HG02884 (cell line): ENCODE data around the gene APOC1.
"Not testable (repeated sequence)": the region's sequence is repeated elsewhere in the genome, so short reads cannot be mapped to it uniquely, and the experiment has no call there.

ENCODE experiments used
- ATAC-seq: cut with Tn5 transposase; IDR thresholded peaks from one replicate; pipeline ENCODE4 v1.9.1; 2021; ENCODE audit warnings: mild to moderate bottlenecking, moderate library complexity; ENCODE audit not compliant: unreplicated experiment

APOC1 gene

DNA sequence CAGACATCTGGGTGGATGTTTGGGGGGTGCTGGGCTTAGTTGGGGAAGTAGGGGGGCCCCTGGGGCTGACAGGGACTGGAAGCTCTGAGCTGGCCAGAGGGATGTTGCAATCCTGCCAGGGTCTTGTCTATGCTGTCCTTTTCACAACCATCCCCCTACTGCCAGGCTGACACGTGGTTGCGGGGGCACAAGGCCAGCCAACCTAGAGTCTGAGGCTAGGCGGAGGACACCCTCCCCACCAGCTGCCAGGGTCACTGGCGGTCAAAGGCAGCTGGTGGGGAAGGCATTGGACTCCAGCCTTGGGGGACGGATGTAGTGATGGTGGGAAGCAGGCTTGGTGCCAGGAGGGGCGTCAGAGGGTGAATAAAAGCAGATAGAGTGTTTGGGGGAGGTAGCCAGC is 1.6 kb upstream of the APOC1 start:
- no peak for ATAC-seq

DNA sequence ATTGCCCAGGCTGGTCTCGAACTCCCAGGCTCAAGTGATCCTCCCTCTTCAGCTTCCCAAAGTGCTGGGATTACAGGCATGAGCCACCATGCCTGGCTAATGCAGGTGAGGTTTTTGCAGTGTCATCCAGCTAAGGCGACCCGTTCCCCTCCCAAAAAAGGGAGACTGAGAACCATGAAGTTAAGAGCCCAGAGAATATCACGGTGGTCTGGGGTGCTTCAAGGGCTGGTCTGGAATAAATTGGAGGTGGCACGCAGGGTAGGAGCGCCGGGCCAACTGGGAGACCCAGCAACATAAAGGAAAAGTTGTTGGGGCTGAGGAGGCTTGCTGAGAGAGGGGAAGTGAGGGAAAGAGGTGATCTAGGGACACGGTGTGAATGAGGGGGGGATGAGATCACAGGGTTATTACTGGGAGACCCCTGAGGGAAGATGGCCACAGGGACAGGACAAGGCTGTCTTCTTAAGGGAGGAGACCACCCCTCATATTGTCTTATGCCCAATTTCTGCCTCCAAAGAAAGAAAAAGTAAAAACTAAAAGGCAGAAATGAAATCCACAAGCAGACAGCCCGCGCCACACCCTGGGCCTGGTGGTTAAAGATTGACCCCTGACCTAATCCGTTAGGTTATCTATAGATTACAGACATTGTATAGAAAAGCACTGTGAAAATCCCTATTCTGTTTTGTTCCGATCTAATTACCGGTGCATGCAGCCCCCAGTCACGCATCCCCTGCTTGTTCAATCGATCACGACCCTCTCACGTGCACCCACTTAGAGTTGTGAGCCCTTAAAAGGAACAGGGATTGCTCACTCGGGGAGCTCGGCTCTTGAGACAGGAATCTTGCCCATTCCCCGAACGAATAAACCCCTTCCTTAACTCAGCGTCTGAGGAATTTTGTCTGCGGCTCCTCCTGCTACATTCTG is 636 bp upstream of the APOC1 start:
- not testable (repeated sequence) for ATAC-seq

DNA sequence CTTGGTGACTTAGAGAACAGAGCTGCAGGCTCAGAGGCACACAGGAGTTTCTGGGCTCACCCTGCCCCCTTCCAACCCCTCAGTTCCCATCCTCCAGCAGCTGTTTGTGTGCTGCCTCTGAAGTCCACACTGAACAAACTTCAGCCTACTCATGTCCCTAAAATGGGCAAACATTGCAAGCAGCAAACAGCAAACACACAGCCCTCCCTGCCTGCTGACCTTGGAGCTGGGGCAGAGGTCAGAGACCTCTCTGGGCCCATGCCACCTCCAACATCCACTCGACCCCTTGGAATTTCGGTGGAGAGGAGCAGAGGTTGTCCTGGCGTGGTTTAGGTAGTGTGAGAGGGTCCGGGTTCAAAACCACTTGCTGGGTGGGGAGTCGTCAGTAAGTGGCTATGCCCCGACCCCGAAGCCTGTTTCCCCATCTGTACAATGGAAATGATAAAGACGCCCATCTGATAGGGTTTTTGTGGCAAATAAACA is 9.9 kb downstream of the APOC1 start:
- ATAC-seq: no peak

DNA sequence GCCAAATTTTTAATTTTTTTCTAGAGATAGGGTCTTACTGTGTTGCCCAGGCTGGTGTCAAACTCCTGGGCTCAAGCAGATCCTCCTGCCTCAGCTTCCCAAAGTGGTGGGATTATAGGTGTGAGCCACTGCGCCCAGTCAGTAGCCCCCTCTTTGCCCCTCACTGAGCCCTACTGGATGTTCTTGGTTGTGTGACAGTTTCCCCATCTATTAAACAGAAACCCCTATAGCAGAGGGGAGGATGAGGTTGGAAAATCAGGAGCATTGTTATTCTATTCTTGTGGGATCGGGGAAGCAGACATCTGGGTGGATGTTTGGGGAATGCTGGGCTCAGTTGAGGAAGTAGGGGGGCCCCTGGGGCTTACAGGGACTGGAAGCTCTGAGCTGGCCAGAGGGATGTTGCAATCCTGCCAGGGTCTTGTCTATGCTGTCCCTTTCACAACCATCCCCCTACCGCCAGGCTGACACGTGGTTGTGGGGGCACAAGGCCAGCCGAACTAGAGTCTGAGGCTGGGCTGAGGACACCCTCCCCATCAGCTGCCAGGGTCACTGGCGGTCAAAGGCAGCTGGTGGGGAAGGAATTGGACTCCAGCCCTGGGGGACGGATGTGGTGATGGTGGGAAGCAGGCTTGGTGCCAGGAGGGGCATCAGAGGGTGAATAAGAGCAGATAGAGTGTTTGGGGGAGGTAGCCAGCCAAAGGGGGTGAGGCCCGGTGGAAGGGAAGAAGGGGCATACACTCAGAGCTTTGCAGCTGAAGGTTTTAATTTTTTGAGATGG is 10.9 kb downstream of the APOC1 start:
- no peak for ATAC-seq

DNA sequence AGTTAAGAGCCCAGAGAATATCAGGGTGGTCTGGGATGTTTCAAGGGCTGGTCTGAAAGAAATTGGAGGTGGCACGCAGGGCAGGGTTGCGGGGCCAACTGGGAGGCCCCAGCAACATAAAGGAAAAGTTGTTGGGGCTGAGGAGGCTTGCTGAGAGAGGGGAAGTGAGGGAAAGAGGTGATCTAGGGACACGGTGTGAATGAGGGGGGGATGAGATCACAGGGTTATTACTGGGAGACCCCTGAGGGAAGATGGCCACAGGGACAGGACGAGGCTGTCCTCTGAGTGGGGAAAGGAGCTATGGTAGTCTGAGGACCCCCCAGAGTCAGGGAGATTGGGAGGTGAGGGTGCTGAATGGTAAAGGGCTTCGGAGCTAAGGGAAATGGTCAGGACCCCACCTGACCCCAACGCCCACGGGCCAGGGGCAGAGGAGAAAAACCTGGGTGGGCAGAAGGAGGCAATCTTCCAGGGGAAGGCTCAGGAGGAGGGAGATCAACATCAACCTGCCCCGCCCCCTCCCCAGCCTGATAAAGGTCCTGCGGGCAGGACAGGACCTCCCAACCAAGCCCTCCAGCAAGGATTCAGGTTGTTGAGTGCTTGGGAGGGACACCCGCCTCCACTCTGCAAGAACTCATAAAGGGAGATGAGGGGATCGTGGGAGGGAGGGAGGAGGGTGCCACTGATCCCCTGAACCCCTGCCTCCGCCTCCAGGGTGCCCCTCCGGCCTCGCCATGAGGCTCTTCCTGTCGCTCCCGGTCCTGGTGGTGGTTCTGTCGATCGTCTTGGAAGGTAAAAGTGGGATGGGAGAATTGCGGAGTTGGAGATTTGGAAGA is 12.1 kb downstream of the APOC1 start:
- not testable (repeated sequence) for ATAC-seq

DNA sequence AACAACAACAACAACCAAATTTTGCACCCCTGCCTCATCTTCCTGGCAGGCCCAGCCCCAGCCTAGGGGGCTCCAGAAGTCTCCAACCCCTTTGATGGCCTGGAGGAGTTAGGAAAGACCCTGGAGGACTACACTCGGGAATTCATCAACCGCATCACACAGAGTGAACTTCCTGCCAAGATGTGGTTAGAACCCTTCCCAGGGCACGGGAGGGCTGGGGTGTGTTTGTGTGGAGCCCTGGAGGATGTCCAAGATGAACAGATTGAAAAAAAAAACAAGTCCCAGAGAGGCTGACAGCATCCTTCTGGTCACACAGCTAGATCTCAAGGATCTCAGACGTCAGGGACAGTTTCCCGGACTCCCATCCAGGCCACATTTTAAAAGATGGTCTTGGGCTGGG is 13.3 kb downstream of the APOC1 start:
- no peak for ATAC-seq

DNA sequence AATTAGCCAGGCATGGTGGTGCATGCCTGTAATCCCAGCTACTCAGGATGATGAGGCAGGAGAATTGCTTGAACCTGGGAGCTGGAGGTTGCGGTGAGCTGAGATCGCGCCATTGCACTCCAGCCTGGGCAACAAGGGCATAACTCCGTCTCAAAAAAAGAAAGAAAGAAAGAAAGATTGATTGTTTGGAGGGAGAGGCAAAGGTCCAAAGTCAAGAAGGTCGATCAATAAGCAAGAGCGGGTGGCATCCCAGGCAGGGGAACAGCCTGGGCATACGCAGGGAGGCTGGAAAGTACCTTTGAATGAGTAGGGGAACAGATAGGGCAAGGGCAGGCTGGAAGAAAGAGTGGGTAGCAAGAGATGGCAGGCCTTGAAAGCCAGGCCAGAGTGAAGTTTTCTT is 15.7 kb downstream of the APOC1 start:
- no peak for ATAC-seq

DNA sequence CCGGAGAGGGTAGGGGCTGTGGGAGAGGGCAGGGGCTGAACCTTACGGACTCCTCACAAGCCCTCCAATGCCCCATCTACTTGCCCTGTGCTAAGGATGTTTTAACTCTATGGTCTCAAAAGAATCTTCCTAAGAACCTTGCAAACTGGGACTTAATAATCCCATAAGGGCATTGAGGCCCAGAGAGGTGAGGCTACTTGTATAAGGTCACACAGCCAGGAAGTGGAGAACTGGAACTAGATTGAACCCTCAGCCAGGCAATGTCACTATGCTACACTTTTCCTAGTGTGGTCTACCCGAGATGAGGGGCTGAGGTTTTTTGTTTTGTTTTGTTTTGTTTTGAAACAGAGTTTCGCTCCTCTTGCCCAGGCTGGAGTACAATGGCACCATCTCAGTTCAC is 17.1 kb downstream of the APOC1 start:
- no peak for ATAC-seq

DNA sequence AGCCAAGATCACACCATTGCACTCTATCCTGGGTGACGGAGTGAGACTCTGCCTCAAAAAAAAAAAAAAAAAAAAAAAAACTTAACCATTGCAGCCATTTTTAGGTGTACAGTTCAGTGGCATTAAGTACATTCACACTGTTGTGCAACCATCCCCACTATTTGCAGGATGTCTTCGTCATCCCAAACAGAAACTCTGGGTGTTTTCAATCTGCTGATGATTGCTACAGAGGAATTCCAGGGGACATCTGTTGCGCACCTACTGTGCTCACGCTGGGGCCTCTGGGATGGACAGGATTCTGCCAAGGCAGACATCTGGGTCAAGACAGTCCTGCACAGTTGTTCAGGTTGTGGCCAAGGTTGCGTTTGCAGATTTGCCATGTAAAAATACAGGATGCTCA is 25.3 kb downstream of the APOC1 start:
- ATAC-seq: no peak

DNA sequence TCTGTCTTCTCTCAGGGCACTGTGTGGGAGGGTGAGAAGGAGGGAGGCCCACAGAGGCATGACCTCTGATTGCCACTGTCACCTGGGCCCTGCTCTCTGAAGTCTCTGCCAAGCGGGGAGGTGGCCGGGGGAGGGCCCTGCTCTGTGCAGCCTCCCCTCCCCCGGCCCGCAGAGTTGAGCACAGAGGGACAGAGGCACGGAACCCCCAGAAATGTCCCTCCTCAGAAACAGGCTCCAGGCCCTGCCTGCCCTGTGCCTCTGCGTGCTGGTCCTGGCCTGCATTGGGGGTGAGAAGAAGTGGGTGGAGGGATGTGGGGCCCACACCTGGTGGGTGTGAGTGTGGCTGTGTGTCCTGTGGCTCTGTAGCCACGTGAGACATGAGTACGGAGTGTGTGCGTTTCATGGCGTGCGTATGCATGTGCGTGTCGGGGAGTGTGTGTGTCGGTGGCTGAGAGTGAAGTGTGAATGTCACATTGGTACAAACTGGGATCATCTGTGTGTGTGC is 27.7 kb downstream of the APOC1 start, which contains the start of gene APOC4:
Gene APOC4, plus strand, starts transcription at position 171 of the 505 bp plus-strand sequence. Its CDS starts 41 bp downstream, at position 212.
- no peak for ATAC-seq

DNA sequence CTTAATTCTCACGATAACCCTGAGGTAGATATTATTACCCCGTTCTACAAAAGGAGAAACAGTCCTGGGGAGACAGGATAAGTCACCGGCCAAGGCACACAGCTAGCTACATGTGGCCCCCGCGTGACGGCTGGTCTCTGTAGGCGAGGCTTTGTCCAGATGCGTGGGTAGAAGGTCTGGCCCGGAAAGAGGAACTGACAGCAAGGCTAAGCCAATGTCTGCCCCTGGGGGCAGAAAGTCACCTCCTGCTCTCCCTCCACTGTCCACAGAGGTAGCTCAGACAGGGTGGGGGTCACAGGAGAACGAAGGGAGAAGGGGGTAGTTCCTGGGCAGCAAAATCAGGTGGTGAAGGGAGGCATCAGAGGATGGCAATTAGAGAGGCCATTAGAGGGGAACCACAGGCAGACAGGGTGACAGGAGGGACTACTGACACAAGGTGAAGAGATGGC is 29.4 kb downstream of the APOC1 start:
- peak; percentile 52 for ATAC-seq

DNA sequence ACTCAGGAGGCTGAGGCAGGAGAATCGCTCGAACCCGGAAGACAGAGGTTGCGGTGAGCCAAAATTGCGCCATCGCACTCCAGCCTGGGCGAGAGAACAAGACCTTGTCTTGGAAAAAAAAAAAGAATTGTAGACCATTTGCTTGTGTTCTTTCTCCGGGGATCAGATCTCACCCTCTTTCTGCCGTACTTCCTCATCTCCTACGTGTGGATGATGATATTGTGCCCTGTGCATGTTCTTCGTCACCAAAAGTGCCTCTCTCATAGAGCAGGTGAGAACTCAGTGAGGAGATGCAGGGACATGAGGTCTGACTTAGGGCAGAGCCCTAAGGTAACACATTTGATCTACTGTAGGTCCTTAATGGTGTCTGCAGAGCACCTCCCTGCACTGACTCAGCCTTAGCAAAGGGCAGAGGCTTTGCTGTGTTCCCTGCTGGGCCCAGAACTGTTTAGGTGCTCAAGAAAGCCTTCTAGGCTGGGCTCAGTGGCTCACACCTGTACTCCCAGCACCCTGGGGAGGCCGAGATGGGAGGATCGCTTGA is 32.7 kb downstream of the APOC1 start:
- no peak for ATAC-seq

DNA sequence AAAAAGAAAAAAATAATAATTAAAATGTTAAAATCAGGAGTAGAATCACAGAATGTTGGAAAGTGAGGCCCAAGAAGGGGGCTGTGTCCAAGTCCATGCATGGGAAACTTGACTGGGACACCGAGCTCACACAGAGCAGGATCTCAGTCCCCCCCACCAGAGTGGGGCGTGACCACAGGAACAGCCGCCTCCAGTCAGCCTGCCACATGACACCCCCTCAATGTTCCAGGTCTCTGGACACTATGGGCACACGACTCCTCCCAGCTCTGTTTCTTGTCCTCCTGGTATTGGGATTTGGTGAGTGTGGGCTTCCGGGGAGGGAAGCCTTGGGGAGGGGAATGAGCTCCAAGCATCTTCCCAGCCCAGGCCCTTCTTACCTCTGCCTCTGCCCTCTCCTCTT is 33.8 kb downstream of the APOC1 start:
- no peak for ATAC-seq

DNA sequence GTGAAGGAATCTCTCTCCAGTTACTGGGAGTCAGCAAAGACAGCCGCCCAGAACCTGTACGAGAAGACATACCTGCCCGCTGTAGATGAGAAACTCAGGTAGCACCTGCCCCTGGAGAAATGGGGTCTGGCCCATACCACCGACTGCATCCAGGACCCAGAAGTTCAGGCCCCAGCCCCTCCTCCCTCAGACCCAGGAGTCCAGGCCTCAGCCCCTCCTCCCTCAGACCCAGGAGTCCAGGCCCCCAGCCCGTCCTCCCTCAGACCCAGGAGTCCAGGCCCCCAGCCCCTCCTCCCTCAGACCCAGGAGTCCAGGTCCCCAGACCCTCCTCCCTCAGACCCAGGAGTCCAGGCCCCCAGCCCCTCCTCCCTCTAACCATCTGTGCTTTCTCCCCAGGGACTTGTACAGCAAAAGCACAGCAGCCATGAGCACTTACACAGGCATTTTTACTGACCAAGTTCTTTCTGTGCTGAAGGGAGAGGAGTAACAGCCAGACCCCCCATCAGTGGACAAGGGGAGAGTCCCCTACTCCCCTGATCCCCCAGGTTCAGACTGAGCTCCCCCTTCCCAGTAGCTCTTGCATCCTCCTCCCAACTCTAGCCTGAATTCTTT is 34.5 kb downstream of the APOC1 start:
- ATAC-seq: no peak

DNA sequence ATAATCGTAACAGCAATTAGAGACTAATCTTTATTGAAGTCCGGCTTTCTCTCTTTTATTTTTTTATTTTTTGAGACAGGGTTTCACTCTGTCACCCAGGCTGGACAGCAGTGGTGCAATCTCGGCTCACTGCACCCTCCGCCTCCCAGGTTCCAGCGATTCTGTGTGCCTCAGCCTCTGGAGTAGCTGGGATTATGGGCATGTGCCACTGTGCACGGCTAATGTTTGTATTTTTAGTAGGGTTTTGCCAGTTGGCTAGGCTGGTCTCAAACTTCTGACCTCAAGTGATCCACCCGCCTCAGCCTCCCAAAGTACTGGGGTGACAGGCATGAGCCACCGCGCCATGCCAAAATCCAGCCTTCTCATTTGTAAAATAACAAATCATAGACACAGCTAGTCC is 35.1 kb downstream of the APOC1 start:
- no peak for ATAC-seq

DNA sequence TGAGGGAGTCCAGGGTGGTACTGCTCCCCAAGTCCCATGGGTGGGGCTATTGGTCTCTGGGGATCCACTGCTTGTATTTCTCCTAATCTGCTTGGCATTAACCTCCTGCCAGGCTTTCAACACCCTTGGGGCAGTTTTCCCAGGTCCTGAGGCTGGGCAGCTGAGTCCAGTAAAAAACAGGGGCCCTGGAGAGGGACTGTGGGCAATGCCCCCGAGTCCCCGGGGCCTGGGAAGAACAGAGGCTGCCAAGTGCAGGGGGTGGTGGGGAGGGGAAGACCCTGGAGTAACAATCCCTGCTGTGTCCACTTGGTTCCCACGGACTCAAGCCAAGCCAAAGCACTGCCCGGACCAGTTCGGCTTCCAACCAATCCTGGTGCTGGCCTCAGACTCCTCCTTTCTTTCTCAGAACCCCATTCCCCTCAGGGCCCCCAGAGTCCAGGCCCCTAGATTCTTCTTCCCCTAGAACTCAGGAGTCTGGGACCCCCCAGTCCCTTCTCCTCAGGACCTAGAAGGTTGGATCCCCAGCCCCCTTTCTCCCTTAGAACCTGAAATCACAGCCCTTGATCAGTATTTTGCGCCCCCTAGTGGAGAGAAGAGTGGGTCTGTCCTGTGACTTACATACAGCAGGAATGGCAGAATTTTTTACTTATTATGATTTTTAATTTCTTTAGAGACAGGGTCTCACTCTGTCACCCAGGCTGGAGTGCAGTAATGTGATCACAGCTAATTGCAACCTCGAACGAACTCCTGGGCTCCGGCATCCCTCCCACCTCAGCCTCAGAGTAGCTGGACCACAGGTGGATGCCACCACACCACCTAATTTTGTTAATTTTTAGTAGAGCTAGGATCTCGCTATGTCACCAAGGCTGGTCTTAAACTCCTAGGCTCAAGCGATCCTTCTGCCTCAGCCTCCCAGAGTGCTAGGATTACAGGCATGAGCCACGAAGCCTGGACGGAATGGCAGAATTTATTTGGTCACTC is 37.1 kb downstream of the APOC1 start:
- ATAC-seq: no peak

DNA sequence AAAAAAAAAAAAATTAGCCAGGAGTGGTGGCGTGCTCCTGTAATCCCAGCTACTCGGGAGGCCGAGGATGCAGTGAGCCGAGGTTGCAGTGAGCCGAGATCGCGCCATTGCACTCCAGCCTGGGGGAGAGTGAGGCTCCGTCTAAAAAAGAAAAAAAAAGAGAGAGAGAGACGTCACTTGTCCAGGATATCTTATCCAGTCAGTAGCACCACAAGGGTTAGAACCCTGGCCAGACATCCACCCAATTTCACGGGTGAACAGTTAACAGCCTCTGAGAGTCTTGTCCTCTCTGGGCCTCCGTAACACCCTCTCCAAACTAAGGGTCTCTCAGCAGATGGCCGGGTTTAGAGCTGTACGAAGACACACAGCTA is 39.9 kb downstream of the APOC1 start:
- no peak for ATAC-seq

DNA sequence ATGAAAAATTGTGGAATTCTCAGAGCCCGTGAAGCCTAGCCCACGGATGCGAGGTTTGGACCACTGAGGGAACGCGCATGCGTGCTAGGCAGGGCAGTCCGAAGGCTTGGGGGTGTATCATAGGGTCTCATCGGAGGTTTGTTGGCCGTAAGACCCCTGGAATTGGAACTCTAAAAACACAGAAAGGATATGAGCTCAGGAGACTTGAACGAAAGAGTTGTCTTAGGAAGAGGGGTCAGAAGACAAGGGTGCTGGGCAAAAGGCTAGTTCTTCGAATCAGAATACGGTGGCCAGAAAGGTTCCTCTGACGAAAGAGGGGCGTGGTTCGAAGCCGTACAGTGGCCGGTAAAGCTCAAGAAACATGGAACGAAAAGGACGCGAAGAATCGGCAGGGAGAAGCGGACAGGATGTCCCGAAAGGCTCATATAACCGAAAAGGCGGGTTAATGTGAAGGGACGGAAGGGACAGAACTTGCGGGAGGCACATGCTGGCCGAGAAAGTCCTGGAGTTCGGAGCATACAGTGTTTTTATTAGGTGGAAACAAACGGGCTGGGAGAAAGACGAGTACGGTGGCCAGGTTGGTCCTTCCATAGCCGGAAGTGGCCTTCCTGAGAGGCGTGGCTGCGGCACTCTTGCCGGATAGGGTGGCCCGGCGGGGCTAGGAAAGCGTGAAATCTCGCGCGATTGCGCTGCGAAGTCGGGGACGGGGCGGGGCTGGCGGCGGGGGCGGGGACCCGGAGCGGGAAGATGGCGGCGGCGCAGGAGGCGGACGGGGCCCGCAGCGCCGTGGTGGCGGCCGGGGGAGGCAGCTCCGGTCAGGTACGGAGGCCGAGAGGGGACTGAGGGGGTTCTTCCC is 40.5 kb downstream of the APOC1 start, which contains the start of gene CLPTM1:
Gene CLPTM1, plus strand, starts transcription at position 732 of the 856 bp plus-strand sequence. Its CDS starts 16 bp downstream, at position 748.
- peak; percentile 63 for ATAC-seq
